Neutrophil (primary cell): ENCODE results near the gene MAPK12.

Source experiments
- H3K27ac ChIP-seq: fragments of 200-600 bp; sonication (generic); 2 replicates; pipeline ENCODE4 v1.5.1; 2016; ENCODE audit warnings: mild to moderate bottlenecking, moderate library complexity
- H3K27me3 ChIP-seq: fragments of 200-600 bp; sonication (generic); 2 replicates; pipeline ENCODE4 v1.6.0; 2016; ENCODE audit warnings: mild to moderate bottlenecking
- H3K36me3 ChIP-seq: fragments of 200-600 bp; sonication (generic); 2 replicates; pipeline ENCODE4 v1.5.1; 2017
- H3K4me1 ChIP-seq, 2 experiments: fragments of 200-600 bp in 1 of 2; sonication (generic) in 1 of 2; 1 replicate in 1 of 2; 2 replicates in 1 of 2; pipeline versions ENCODE4 v1.5.1 to v1.6.1; 2013 to 2016; ENCODE audit warnings: low read depth in 1 of 2, low read length in 1 of 2, mild to moderate bottlenecking in 1 of 2, moderate library complexity in 1 of 2; ENCODE audit not compliant: control insufficient read depth in 1 of 2, insufficient read depth in 1 of 2
- H3K4me3 ChIP-seq, 2 experiments: fragments of 200-600 bp in 1 of 2; sonication (generic) in 1 of 2; 1 replicate in 1 of 2; 2 replicates in 1 of 2; pipeline ENCODE4 v1.5.1; 2013 to 2016; ENCODE audit warnings: low read depth in 1 of 2, low read length in 1 of 2, mild to moderate bottlenecking in 1 of 2, moderate library complexity in 1 of 2
- H3K9me3 ChIP-seq: fragments of 200-600 bp; sonication (generic); 2 replicates; pipeline ENCODE4 v1.5.1; 2016
- CTCF ChIP-seq: fragments of 200-600 bp; sonication (generic); IDR thresholded peaks from 2 replicates; pipeline ENCODE4 v1.5.1; 2016; ENCODE audit warnings: antibody characterized with exemption

Gene MAPK12

GRCh38 chr22:50218153-50218995, 43.1 kb downstream of the MAPK12 start:
- H3K4me1 ChIP-seq: no peaks in the 10 kb centered on the region
- no peak overlapping the region for H3K27ac ChIP-seq
- no peaks in the 10 kb centered on the region for H3K27me3 ChIP-seq
- no peak for TF ChIP-seq CTCF
- H3K9me3 ChIP-seq: no peaks in the 10 kb centered on the region
- peaks cover 100% of the 10 kb centered on the region for H3K36me3 ChIP-seq
- H3K4me3 ChIP-seq: no peak overlapping the region

DNA sequence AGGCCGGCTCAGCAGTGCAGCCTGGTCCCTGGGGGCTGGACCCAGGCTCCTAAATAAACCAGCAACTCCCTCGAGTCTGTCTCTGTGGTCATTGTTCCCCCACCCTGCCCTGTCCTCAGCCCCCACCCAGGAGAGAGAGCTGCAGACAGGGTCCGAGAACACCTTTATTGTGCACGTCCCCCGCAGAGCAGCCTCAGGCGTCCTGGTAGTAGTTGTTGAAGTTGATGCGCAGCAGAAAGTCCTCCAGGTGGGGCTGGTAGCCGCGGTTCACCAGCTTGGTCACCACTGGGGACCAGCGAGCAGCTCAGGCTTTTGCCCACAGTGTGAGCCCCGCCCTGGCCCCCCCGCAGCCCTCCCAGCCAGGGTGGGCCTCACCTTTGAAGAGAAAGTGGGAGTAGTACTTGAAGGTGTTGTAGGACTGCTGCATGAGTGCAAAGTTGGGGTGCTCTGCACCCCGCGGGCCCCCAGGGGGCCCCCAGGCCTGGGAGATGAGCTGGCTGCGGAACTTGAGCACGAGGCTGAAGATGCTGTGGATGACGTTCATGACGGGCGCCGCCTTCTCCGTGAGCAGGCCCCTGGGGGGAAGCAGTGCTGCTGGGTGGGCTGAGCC, 43.8 kb downstream of the MAPK12 start:
- H3K9me3 ChIP-seq: no peaks in the 10 kb centered on the region
- no peak for TF ChIP-seq CTCF
- no peaks in the 10 kb centered on the region for H3K27me3 ChIP-seq
- H3K4me1 ChIP-seq: no peaks in the 10 kb centered on the region
- H3K36me3 ChIP-seq: peaks cover 100% of the 10 kb centered on the region
- no peak overlapping the region for H3K27ac ChIP-seq
- no peak overlapping the region for H3K4me3 ChIP-seq

DNA sequence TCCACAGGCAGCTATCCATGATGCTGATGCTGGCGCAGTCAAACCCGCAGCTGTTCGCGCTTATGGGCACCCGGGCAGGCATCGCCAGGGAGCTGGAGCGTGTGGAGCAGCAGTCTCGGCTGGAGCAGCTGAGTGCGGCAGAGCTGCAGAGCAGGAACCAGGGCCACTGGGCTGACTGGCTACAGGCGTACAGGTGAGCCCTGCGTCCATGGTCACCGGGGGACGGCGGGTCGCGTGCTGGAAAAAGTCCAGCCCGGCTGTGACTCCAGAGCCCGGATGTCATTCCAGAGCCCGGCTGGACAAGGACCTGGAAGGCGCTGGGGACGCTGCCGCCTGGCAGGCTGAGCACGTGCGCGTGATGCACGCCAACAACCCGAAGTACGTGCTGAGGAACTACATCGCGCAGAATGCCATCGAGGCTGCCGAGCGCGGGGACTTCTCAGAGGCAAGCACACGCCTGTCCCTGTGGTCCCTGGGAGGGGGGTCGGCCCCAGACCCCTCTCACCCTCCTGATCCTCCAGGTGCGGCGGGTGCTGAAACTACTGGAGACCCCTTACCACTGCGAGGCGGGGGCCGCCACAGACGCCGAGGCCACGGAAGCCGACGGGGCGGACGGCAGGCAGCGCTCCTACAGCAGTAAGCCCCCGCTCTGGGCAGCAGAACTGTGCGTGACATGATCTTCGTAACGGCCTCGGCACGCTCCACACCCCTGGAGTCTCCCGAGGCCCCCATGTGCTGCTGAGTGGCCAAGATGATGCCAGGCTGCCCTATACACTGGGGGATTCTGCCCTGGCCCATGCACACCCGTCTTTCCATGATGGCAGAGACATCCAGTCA, 44.6 kb downstream of the MAPK12 start:
- Histone ChIP-seq H3K4me3 (no peak overlapping the region), H3K4me1 (no peaks in the 10 kb centered on the region), H3K9me3 (no peaks in the 10 kb centered on the region), H3K27ac (no peak overlapping the region), H3K27me3 (no peaks in the 10 kb centered on the region), H3K36me3 (peaks cover 100% of the 10 kb centered on the region)
- no peak for TF ChIP-seq CTCF

DNA sequence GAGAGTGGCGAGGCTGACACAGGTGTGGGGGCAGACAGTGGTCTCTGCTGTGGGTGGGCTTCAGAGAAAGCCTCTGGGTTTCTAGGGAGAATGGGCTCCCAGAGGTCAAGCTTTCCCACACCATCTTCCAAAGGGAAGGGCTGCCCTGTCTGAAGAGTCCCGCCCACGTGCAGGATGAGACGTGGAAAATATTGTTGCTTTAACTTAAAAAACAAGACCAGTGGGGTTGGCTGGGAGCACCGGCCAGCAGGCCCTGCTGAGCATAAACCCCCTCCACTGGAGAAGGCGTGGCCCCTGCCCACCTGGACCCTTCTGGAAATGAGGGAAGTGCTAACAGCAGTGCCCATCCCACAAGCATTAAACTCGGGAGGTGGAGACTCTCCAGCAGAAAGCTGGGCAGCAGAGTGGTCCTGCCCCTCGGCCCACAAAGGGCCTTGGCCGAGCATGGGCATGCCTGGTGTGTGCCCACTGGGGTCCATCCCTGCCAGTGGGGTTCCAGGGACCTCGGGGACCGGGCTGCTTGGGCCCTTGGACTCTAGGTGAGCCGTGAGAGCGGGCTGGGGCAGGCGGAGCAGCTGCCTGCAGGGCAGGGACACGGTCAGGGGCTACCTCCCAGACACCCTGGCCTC, 45.3 kb downstream of the MAPK12 start:
- no peak overlapping the region for H3K4me3 ChIP-seq
- H3K9me3 ChIP-seq: no peaks in the 10 kb centered on the region
- H3K36me3 ChIP-seq: peaks cover 100% of the 10 kb centered on the region
- no peak overlapping the region for H3K27ac ChIP-seq
- TF ChIP-seq CTCF: no peak
- no peaks in the 10 kb centered on the region for H3K4me1 ChIP-seq
- H3K27me3 ChIP-seq: no peaks in the 10 kb centered on the region

- Histone ChIP-seq H3K4me3 (no peak overlapping the region), H3K9me3 (no peaks in the 10 kb centered on the region), H3K27me3 (no peaks in the 10 kb centered on the region), H3K27ac (no peak overlapping the region), H3K36me3 (peaks cover 100% of the 10 kb centered on the region), H3K4me1 (no peaks in the 10 kb centered on the region)
- TF ChIP-seq CTCF: no peak
Observed at GRCh38 chr22:50215297-50216054, 46.0 kb downstream of the MAPK12 start.
